NCI-H82 (cell line): ENCODE results near the gene RHOBTB1.
A peak's percentile ranks its signal among the peaks of the same experiment; 100 is the strongest.
"Not testable (repeated sequence)": the region's sequence is repeated elsewhere in the genome, so short reads cannot be mapped to it uniquely, and the experiment has no call there.

ENCODE experiments used
- DNase-seq: peaks from one replicate; lab custom pipeline; 2025; lab: John Stamatoyannopoulos, UW

Gene RHOBTB1

DNA sequence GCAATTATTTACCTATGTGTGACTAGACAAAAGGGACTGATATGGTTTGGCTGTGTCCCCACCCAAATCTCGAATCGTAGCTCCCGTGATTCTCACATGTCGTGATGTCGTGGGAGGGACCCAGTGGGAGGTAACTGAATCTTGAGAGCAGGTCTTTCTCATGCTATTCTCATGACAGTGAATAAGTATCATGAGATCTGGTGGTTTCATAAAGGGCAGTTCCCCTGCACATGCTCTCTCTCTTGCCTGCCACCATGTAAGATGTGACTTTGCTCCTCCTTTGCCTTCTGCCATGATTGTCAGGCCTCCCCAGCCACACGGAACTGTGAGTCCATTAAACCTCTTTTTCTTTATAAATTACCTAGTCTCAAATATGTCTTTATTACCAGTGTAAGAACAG lies 37.2 kb downstream of the RHOBTB1 start:
- DNase-seq: not testable (repeated sequence)

DNA sequence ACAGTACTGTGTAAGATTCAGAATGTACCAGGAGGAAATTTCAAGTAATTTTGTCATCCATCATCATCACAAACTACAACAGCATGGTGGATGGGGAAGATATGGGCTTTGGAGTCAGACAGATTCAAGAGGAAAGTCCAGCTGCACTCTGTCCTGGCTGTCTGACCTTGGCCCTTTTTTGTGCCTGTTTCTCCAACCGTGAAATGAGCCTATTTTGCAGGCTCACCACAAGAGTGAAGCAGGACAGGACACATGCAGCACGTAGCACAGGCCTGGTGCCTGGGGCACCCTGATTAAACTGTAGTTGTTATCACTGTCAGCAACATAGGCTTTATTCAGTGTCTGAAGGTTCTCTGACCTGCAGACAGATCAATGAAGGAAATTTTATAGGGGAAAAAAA lies 37.6 kb downstream of the RHOBTB1 start:
- DNase-seq: no peak

DNA sequence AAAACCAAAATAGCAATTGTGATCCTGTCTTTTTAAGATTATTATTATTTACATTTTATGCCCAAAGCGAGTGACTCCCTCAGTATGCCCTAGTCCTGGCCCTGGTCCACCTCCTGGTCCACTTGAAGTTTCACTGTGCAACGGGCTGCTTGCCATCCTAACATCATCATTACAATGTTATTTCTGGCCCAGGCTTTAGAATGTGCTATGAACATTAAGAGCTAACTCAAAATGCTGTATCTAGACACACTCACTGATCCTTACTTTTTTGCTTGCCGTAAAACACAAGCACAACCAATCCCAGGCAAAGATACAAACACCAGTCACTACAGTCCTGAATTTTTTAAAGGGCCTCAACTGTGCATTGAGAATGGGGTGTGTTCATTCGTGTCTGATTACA lies 38.4 kb downstream of the RHOBTB1 start:
- DNase-seq: no peak

DNA sequence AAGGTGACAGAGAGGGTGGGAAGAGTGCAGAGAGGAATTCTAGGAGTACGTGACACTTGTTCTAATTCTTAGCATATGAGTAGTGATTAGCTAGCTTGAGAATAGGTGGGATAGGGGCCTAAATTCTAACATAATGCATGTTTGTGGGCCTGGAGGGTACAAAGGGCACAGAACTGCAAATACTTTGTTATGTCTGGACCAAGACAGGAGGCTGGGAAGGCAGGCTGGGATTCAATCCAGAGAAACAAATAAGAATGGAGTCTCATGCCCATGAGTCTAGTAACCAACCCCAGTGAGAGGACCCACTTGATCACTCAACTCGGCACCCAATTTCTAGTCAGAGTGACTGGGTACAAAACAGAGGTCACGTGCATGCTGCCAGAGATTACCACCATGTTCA lies 40.9 kb downstream of the RHOBTB1 start:
- no peak for DNase-seq

- no peak for DNase-seq
These were observed 42.3 kb downstream of the RHOBTB1 start for GRCh38 chr10:60901561-60902235.

DNA sequence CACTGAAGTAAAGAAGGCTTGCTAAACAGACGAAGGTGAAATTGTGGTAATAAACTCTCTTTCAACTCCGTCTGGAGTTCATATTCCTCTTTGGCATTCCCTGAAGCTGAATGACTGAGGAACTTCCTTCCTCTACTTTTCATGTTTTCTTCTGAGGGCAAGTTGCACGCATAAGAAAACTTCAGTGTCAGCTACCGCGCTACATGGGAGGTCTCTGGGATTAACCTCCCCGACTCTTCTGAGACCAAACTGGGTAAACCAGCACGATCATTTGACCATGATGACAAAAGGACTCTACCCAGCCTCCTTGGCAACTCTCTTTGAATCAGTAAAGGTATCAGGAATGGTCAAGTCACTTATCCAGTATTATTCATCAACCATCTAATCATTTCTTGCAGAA lies 44.7 kb downstream of the RHOBTB1 start:
- DNase-seq: no peak

GRCh38 chr10:60898321-60898720 lies 45.7 kb downstream of the RHOBTB1 start:
- no peak for DNase-seq

GRCh38 chr10:60896810-60897209 lies 47.2 kb downstream of the RHOBTB1 start:
- DNase-seq: no peak

DNA sequence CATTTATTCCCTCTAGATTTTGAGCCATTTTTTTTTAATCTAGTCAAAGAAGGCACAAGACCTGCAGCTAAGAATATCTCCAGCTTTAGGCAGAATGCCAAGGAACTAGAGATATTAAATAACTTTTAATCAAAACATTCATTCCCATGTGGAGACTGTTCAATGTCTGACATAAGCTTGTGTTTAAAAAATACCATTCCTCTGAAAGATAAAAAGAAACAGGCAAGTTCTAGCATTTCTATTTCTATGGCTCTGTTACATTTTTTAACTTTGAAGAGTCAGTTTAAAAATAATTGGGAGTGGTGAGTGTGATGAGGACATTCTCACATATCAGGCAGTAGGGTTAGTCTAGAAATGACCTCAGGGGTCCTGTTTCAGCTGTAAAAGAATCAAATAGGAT lies 48.0 kb downstream of the RHOBTB1 start:
- no peak for DNase-seq

- DNase-seq: no peak
These were observed 49.2 kb downstream of the RHOBTB1 start for GRCh38 chr10:60894786-60895185.

DNA sequence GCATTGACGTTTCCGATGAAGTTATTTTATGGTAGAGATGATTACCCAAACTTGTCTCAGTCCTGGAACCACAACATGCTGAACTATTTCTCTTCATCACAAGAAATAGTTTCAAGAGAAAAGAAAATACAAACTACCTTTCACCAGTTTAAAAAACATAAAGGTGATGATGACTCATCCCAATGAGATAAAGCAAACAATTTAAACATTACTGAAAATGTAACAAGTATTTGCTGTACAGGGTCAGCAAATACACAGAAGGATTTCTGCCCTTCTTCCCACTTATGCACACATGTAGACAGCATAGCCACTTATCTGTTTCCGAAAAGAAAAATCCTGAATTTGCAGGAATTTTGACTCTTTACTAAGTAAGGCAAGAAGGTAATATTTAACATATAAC lies 50.8 kb downstream of the RHOBTB1 start:
- DNase-seq: no peak

- no peak for DNase-seq
These were observed 51.4 kb downstream of the RHOBTB1 start for GRCh38 chr10:60892571-60892970.

DNA sequence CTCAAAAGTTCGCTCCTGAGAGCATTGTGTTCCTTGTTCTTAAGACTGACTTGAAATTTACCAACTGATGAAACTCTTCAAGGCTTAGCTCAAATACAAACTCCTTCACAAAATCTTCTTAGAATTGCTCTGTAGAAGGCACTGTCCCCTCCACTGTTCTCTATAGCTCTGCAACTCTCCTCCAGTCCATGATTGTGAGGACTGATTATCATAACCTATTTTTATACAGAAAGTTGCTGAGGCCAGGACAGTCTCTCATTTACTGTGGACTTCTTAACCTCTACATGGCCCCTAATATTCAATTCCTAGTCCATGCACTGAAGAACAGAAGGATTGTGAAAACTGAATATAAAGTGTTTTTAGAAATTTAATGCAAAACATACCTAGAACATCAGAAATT lies 53.2 kb downstream of the RHOBTB1 start:
- DNase-seq: no peak

DNA sequence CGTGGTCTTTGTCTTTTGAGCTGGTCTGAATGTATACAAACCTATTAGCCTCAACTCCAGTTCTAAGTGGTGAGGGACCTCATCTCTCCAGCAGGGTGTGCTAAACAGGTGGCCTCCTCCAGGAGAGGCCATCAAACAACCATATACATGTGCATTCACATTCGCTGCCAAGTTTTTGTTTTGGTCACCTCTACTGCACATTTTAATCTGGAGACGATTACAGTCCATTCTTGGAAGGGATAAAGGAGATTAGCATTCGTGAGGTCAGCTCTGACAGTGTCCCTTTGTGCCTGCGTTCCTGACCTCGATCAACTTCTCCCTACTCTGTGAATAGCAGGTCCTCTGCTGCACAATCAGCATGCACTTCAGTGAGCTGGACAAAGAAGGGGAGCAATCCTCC lies 60.8 kb downstream of the RHOBTB1 start:
- DNase-seq: peak; percentile 53

DNA sequence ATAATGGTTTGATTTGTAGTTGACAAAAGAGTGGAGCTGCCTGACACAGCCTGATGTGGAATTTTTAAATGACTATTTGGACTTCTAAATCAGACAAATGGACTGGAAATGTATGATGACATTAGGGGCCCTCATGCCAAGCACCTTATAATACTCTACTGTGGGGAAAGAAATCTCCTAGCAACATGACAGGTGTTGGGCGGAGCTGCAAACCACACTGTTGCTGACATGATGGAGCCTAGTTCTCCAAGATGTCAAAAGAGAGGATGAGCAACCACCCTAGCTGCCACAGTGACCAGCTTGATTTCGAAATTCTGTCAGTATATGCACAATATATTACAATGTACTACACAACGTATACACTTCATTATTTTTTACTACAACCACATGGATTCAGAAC lies 65.8 kb downstream of the RHOBTB1 start:
- no peak for DNase-seq

DNA sequence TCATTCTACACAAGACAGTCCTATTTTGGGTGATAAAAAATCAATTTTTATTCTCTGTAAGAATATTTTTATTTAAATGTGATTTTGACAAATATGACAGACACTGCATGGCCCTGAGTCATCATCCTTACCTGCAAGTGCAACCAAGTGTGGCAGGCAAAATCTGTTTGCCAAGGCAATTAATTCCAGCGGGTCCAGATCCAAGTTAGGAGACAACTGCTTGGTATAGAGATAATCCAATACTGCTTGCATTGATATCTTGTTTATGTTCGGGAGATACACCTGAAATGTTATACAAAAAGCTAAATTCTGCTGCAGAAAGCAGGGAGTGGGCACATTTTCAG lies 66.2 kb downstream of the RHOBTB1 start:
- no peak for DNase-seq

- no peak for DNase-seq
These were observed 66.8 kb downstream of the RHOBTB1 start for GRCh38 chr10:60877061-60877776.

DNA sequence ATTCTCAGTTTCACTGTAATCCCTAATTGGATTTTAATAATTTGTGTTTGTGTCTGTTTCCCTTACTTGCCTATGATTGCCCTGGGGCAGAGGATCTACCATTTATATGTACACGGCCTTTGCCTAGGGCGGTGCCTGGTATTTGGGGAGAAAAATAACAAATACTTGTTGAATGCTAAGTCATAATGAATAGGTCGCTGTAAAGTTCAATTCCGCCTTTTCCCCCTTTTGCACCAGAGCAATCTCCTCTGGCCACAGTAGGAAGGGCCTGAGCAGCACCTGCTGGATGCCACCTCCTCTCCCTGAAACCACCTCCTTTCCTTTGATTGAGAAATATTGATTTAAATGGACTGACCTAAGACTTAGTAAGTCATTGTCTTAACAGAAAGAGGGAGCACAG lies 70.2 kb downstream of the RHOBTB1 start:
- DNase-seq: peak; percentile 50

DNA sequence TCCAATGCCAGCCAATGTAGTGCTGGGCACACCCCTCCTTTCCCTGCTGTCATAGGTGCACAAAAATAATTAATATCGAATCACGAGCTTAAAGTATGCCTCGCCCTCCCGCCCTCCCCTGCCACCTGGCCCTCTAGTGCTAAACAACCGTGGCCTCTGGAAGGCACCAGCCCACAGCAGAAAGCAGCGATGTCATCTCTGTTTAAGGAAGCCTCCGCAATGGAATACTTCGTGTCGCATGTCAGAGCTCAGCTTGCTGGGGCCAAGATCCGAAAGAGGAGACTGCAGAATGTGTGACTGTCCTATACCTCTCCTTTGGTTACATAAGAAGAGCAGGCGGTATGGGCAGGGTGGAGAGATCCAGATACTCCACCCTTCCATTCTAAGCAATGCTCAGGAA lies 71.5 kb downstream of the RHOBTB1 start:
- no peak for DNase-seq

- DNase-seq: no peak
These were observed 72.8 kb downstream of the RHOBTB1 start for GRCh38 chr10:60871215-60871614.

- DNase-seq: no peak
These were observed 73.2 kb downstream of the RHOBTB1 start for GRCh38 chr10:60870803-60871202.

DNA sequence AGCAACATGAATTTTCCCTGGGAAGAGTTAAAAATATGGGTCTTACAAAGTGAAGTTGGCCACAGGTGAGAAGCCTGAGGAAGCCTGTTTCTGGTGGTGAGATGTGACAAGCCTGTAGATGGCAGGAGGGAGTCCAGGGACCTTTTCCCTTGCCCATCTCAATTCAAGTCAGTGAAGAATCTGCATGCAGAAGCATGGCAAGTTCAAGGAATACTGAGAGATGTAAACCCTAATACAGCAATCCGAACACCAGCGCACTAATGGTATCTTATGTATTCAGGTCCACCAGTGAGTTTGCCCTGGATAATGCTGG lies 73.6 kb downstream of the RHOBTB1 start:
- DNase-seq: no peak

GRCh38 chr10:60869652-60870415 lies 74.2 kb downstream of the RHOBTB1 start:
- no peak for DNase-seq
